ENCODE results near the gene WSCD1.

The WSCD1 gene

GRCh38 chr17:6080711-6081430 lies 10.7 kb downstream of the WSCD1 start:
- no peak overlapping the region for H3K27ac Mint-ChIP-seq
- TF ChIP-seq CTCF (IDR thresholded peaks at IDR 0.05; ENCODE audit: unreplicated experiment in 3 of 3): no peak
- H3K9me3 Mint-ChIP-seq: no peaks in the 10 kb centered on the region
- H3K4me1 Mint-ChIP-seq: peaks cover 70% of the 10 kb centered on the region
- H3K36me3 Mint-ChIP-seq (ENCODE audit: low read depth): no peaks in the 10 kb centered on the region
- no peak overlapping the region for H3K4me3 Mint-ChIP-seq
- H3K27me3 Mint-ChIP-seq (ENCODE audit: low read depth): peaks cover 12% of the 10 kb centered on the region

- no peaks in the 10 kb centered on the region for H3K9me3 Mint-ChIP-seq
- no peak for TF ChIP-seq CTCF (IDR thresholded peaks at IDR 0.05; ENCODE audit: unreplicated experiment in 3 of 3)
- peaks cover 61% of the 10 kb centered on the region for H3K4me1 Mint-ChIP-seq
- peak overlapping the region in 1 of 3 experiments; percentile 10 for H3K4me3 Mint-ChIP-seq
- H3K27me3 Mint-ChIP-seq (ENCODE audit: low read depth): peaks cover 12% of the 10 kb centered on the region
- H3K36me3 Mint-ChIP-seq (ENCODE audit: low read depth): no peaks in the 10 kb centered on the region
- peak overlapping the region; percentile 5 to 46 (median 22) for H3K27ac Mint-ChIP-seq
These were observed 12.2 kb downstream of the WSCD1 start for GRCh38 chr17:6082335-6082734.

- Mint-ChIP-seq H3K4me1 (peaks cover 48% of the 10 kb centered on the region), H3K27me3 (ENCODE audit: low read depth) (peaks cover 7% of the 10 kb centered on the region), H3K9me3 (no peaks in the 10 kb centered on the region), H3K4me3 (peak overlapping the region in 1 of 3 experiments; percentile 48), H3K36me3 (ENCODE audit: low read depth) (no peaks in the 10 kb centered on the region), H3K27ac (peak overlapping the region; percentile 82 to 94 (median 86))
- TF ChIP-seq CTCF (IDR thresholded peaks at IDR 0.05; ENCODE audit: unreplicated experiment in 3 of 3): no peak
These were observed 14.4 kb downstream of the WSCD1 start for GRCh38 chr17:6084311-6085161.

- no peak for TF ChIP-seq CTCF (IDR thresholded peaks at IDR 0.05; ENCODE audit: unreplicated experiment in 3 of 3)
- H3K36me3 Mint-ChIP-seq (ENCODE audit: low read depth): no peaks in the 10 kb centered on the region
- H3K4me3 Mint-ChIP-seq: no peak overlapping the region
- peaks cover 43% of the 10 kb centered on the region for H3K4me1 Mint-ChIP-seq
- no peak overlapping the region for H3K27ac Mint-ChIP-seq
- H3K9me3 Mint-ChIP-seq: no peaks in the 10 kb centered on the region
- peaks cover 7% of the 10 kb centered on the region for H3K27me3 Mint-ChIP-seq (ENCODE audit: low read depth)
These were observed 15.6 kb downstream of the WSCD1 start for GRCh38 chr17:6085812-6086211.

- TF ChIP-seq CTCF (IDR thresholded peaks at IDR 0.05; ENCODE audit: unreplicated experiment in 3 of 3): no peak
- peak overlapping the region in 1 of 3 experiments; percentile 22 for H3K27ac Mint-ChIP-seq
- H3K27me3 Mint-ChIP-seq (ENCODE audit: low read depth): peaks cover 7% of the 10 kb centered on the region
- H3K4me1 Mint-ChIP-seq: peaks cover 51% of the 10 kb centered on the region
- no peaks in the 10 kb centered on the region for H3K9me3 Mint-ChIP-seq
- H3K36me3 Mint-ChIP-seq (ENCODE audit: low read depth): no peaks in the 10 kb centered on the region
- H3K4me3 Mint-ChIP-seq: no peak overlapping the region
These were observed 16.6 kb downstream of the WSCD1 start for GRCh38 chr17:6086603-6087400.
